GM12874 (cell line): Measurements from ENCODE around the gene ARIH1.

Source experiments
- CTCF ChIP-seq: IDR thresholded peaks from 2 replicates; pipeline ENCODE4 v1.5.1; 2011; ENCODE audit warnings: low read depth, mild to moderate bottlenecking, control low read depth, low read length, moderate library complexity; ENCODE audit not compliant: insufficient read depth

Gene ARIH1

GRCh38 chr15:72502220-72502809 is 28.2 kb downstream of the ARIH1 start:
- TF ChIP-seq CTCF, result no peak

DNA sequence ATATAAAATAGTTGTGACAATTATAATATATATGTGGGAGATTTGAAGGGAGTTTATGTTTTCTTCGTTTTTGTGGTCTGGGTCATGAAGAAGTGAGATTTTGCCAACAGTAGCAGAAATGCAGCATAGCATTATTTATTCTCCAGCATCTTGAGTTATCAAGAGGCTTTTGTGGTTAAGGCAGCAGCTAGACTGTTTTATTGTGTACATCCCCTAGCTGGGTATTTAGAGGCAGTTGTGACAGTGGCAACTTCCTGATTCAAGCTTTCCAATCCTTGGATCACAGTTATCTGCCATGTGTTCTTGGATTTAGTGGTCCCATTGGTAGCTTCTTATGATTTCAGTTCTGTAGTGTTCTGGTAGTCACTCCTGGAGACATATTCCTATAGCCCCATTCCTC is 29.0 kb downstream of the ARIH1 start:
- no peak for TF ChIP-seq CTCF

- no peak for TF ChIP-seq CTCF
Measured at GRCh38 chr15:72507402-72508092, 33.4 kb downstream of the ARIH1 start.

- no peak for TF ChIP-seq CTCF
Measured at GRCh38 chr15:72509484-72509883, 35.4 kb downstream of the ARIH1 start.

GRCh38 chr15:72511536-72511935 is 37.4 kb downstream of the ARIH1 start:
- TF ChIP-seq CTCF, result no peak

- TF ChIP-seq CTCF, result no peak
Measured at GRCh38 chr15:72515591-72516389, 41.7 kb downstream of the ARIH1 start.

GRCh38 chr15:72516777-72517176 is 42.6 kb downstream of the ARIH1 start:
- TF ChIP-seq CTCF, result no peak
